ENCODE measurements around the gene MYO1E.

MYO1E gene

GRCh38 chr15:59299929-59300617 is 72.6 kb downstream of the MYO1E start:
- no peak overlapping the region for H3K4me3 Mint-ChIP-seq
- H3K36me3 Mint-ChIP-seq (ENCODE audit: low read depth) = no peaks in the 10 kb centered on the region
- H3K4me1 Mint-ChIP-seq = peaks cover 31% of the 10 kb centered on the region
- H3K27me3 Mint-ChIP-seq (ENCODE audit: low read depth) = no peaks in the 10 kb centered on the region
- no peak for TF ChIP-seq CTCF (IDR thresholded peaks at IDR 0.05; ENCODE audit: unreplicated experiment in 3 of 3)
- peak overlapping the region; percentile 20 to 69 (median 66) for H3K27ac Mint-ChIP-seq
- H3K9me3 Mint-ChIP-seq = no peaks in the 10 kb centered on the region

GRCh38 chr15:59298854-59299250 is 73.8 kb downstream of the MYO1E start:
- Mint-ChIP-seq H3K4me3 (no peak overlapping the region), H3K27ac (no peak overlapping the region), H3K36me3 (ENCODE audit: low read depth) (no peaks in the 10 kb centered on the region), H3K9me3 (no peaks in the 10 kb centered on the region), H3K27me3 (ENCODE audit: low read depth) (no peaks in the 10 kb centered on the region), H3K4me1 (peaks cover 31% of the 10 kb centered on the region)
- TF ChIP-seq CTCF (IDR thresholded peaks at IDR 0.05; ENCODE audit: unreplicated experiment in 3 of 3) = no peak

- Mint-ChIP-seq H3K36me3 (ENCODE audit: low read depth) (no peaks in the 10 kb centered on the region), H3K4me1 (peaks cover 31% of the 10 kb centered on the region), H3K27ac (peak overlapping the region in 1 of 3 experiments; percentile 37), H3K27me3 (ENCODE audit: low read depth) (no peaks in the 10 kb centered on the region), H3K4me3 (no peak overlapping the region), H3K9me3 (no peaks in the 10 kb centered on the region)
- no peak for TF ChIP-seq CTCF (IDR thresholded peaks at IDR 0.05; ENCODE audit: unreplicated experiment in 3 of 3)
Observed at GRCh38 chr15:59298225-59298853, 74.3 kb downstream of the MYO1E start.

DNA sequence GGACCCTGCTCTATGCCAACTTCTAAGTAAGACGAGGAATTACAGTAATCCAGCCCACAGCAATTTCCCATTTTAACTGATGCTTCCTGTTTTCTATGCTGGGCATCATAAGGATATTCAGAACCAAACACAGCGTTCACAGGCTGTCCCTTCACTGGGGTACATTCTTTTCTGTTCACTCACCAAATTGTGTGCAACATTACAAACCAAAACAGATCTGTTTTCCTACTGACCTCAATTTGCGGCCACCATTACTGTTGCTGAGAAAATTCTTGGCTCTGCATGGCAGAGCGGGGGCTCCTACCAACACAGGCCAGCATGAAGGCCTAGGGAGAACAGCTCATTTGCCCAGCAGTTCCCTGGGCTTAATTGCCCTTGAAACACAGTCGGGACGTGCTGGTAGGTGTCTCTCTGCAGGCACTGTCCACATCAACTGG is 76.5 kb downstream of the MYO1E start:
- Mint-ChIP-seq H3K36me3 (ENCODE audit: low read depth) (no peaks in the 10 kb centered on the region), H3K4me1 (peaks cover 38% of the 10 kb centered on the region), H3K27me3 (ENCODE audit: low read depth) (no peaks in the 10 kb centered on the region), H3K27ac (peak overlapping the region; percentile 11 to 41 (median 28)), H3K4me3 (no peak overlapping the region), H3K9me3 (no peaks in the 10 kb centered on the region)
- TF ChIP-seq CTCF (IDR thresholded peaks at IDR 0.05; ENCODE audit: unreplicated experiment in 3 of 3) = no peak

- H3K4me3 Mint-ChIP-seq = no peak overlapping the region
- no peaks in the 10 kb centered on the region for H3K9me3 Mint-ChIP-seq
- no peaks in the 10 kb centered on the region for H3K36me3 Mint-ChIP-seq (ENCODE audit: low read depth)
- peak overlapping the region in 2 of 3 experiments; percentile 5 to 11 for H3K27ac Mint-ChIP-seq
- TF ChIP-seq CTCF (IDR thresholded peaks at IDR 0.05; ENCODE audit: unreplicated experiment in 3 of 3) = no peak
- H3K4me1 Mint-ChIP-seq = peaks cover 32% of the 10 kb centered on the region
- H3K27me3 Mint-ChIP-seq (ENCODE audit: low read depth) = no peaks in the 10 kb centered on the region
Observed at GRCh38 chr15:59295261-59296001, 77.2 kb downstream of the MYO1E start.

Data from nephron (organoid).